Caki2 (cell line): ENCODE measurements around the gene BCAS1. TPM values are rescaled to one million over a fixed set of nuclear protein-coding genes. Genes with fewer than 3 reads are reported as not detected.

Source experiments
- DNase-seq: peaks from one replicate; pipeline ENCODE4 v3.0.0-alpha.2; 2015; ENCODE audit warnings: low read depth
- in situ Hi-C: cut with HindIII; loops from 2 replicates; pipeline ENCODE4 v1.10.0; 2016; ENCODE audit warnings: low sequenced_read_pairs, low pct_unique_long_range_greater_than_20kb, mixed read lengths
- total RNA-seq: library from RNA; depleted of rRNA; stranded (reverse); fragments of >200 nt; shearing (Covaris generic); gene quantifications from 2 replicates; pipeline ENCODE4 v1.2.3, GENCODE V29; 2014; ENCODE audit warnings: low replicate concordance

BCAS1 gene
- total RNA-seq, 1 experiment from 2014 or later, result not detected

DNA sequence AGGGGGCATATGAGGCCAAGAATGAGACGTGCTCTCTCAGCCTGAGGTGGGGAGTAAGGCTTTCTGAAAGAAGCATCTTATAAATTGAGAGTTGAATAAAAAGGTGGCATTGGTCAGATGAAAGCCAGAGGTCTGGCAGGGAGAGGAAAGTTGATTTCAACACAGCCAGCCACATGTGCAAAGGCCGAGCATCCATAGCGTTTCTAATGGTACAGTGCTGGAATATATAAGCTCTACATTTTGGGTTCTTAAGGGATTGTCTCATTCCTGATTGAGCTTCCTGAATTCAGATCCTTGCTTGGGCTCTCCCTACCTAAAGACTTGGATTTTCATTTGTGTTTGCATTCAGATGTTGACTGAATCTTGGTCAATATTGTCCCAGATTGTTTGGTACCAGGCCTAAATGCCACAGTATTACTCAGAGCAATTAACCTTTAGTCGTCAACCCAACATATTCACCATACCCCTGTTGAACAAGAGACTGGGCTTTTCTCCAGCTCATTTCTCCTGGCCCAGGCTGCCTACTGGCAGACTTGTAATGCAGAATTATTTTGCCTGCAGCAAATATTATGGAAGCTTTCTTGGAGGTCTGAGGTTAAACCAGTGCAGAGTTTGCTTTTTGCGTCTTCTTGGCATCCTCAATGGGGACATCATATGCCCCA is 14.5 kb upstream of the BCAS1 start:
- in situ Hi-C loops, result no loop called here
- DNase-seq, result no peak

DNA sequence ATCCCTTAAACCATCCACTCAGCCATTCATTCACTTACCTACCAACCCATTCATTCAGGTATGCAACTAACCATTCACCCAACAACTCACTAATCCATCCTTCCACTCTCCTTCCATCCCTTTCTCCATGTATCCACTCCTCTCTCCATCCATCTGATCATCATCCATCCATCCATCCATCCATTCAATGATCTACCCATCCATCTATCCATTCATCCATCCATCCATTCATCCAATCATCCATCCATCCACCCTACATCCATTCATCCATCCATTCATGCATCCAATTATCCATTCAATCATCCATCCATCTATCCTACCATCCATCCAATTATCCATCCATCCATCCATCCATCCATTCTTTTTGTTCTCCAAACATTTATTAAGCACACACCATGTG is 13.8 kb upstream of the BCAS1 start:
- in situ Hi-C loops, result no loop called here
- DNase-seq, result no peak

DNA sequence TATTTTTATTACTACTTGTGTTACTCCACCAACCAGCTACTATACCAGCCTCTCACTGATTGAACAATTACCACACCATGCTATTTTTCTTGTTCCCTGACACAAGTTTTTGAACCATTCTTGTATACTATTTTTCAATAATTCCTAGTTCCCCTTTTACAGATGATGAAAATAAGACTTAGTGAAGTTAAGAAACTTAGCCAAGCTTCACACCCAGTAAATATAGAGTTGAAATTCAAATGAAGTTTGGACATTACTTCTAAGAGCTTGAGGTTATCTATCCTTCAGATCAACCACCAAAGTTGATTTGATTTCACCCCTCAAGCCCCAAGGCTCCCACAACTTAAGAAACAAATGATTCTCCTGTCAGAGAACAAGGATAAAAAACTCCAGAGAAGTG is 13.1 kb upstream of the BCAS1 start:
- in situ Hi-C loops, result no loop called here
- no peak for DNase-seq

DNA sequence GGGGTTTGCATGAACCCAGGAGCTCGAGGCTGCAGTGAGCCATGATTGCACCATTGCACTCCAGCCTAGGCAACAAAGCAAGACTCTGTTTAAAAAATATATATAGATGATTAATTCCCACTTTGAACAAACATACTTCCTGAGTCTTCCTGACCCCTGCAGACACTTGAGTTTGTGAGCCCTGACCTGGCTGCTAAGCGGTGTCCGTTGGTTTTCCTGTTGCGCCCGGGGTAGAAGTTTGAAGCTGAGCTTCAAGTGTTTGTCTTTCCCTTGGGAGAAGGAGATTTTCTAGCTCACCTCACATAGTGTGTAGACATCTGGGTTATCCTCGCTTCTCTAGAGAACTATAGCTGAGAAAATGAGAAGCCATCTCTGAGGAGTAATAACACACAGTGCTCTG is 11.7 kb upstream of the BCAS1 start:
- in situ Hi-C loops, result no loop called here
- DNase-seq, result no peak

DNA sequence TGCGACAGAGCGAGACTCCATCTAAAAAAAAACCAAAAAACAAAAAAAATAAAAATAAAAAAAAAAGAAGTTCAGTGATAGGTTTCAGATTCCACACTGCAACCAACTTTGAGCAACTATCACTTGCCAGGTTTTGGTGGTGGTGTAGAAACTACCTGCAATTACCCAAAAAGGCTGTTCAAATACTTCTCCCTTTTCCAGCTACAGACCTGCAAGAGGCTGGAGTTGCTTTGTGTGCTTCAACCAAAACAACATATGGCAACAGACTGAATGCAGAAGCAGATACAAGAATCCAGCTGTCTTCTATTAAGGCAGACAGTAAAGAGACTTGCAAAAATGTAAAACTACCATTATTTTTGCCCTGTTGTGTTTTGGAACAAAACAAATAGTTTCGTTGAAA is 9.3 kb upstream of the BCAS1 start:
- in situ Hi-C loops, result no loop called here
- DNase-seq, result no peak

DNA sequence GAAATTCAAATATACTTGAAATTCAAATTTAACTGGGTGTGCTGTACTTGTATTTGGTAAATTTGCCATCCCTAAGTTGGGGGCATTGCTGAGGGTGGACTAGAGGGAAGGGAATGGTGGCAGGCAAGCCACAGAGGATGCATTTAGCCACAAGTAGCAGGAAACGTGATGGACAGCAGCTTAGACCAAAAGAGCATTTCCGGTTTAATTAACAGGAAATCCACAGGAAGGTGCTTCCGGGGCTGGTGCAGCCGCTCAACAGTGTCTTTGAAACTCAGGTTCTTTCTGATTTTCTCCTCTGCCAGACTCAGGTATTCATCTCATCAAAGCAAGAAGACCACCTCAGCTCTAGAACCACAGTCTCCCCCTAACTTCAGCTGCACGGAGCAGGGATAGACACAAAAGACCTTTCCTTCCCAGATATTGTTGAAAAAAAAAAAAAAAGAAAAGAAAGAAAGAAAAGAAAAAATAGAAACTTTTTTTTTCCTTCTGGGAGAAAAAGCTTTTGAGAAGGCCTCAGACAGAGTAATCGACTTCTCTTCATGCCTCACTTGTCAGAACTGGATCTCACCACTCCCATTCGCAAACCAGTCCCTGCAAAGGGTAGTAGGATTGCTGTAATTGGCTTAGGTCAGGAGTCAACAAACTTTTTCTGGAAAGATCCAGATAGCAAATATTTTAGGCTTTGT is 8.0 kb upstream of the BCAS1 start:
- in situ Hi-C loops, result no loop called here

DNA sequence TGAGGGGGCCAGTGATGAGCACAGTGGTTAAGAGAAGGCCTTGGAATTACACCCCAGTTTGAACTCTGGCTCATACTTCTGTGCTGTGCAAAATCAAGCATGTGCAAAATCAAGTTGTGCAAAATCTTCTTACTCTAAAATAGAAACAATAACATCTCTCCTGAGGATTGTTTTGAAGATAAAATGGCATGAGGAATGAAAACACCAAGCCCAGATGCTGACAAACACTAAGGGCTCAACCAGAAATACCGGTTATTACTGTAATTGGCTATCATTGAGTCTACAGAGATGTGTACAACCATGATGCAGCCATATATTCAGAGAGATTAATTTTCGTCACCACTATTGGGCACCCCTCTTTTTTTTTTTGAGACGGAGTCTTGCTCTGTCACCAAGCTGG is 5.9 kb upstream of the BCAS1 start:
- in situ Hi-C loops, result no loop called here
- no peak for DNase-seq

More for the DNA sequence above, 8.0 kb upstream of the BCAS1 start:
- DNase-seq, result no peak

DNA sequence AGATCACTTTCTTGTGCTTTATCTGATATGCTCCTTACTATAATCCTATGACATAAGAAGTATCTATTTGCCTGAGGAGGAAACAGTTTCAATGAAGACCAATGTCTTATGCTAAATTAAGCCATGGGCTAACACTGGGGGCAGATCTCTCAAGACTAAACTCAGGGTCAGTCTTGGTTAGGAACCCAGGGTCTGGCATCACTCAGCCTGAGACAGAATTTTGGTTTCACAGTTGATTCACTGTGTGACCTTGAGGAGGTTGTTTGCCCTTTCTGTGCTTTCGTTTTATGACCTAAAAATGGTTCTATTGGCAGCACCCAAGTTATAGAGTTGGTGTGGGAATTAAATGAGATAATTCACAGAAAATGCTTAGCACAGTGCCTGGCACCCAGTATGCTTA is 4.9 kb upstream of the BCAS1 start:
- DNase-seq, result no peak
- in situ Hi-C loops, result no loop called here

DNA sequence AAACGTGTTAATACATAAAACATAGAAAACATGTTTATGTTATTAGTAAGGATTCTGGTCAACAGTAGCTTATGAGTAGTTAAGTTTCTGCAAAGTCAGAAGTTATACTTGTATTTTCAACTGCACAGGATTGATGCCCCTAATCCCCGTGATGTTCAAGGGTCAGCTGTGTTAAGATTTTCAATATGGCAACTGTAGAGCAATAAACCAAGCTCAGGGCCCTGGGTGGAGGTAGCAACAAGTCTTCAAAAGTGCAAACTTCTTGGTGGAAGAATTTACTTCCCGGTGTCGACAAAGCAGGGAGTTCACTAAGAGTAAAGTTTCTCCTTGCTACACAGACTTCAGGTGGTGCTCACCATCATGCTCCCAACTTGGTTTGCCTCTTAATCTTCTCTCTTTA is 4.1 kb upstream of the BCAS1 start:
- DNase-seq, result no peak
- in situ Hi-C loops, result no loop called here

DNA sequence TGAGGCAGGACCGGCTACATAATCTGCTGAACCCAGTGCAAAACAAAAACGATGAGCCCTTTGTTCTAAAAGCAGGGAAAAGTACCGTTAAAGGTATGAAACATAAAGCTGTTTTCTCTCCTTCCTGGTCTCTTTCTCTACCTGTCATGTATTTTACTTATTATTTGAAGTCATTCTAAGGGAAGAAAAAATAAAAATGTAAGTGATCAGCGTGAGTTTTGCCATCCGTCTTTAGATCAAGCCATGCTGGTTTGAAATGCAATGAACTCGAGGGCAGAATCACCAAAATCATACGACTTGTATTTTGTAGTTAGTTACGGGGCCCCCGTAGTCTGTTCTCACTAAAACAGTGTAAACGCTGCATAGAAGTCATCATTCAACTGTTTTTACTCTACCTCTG is 2.9 kb upstream of the BCAS1 start:
- in situ Hi-C loops, result no loop called here
- DNase-seq, result no peak

DNA sequence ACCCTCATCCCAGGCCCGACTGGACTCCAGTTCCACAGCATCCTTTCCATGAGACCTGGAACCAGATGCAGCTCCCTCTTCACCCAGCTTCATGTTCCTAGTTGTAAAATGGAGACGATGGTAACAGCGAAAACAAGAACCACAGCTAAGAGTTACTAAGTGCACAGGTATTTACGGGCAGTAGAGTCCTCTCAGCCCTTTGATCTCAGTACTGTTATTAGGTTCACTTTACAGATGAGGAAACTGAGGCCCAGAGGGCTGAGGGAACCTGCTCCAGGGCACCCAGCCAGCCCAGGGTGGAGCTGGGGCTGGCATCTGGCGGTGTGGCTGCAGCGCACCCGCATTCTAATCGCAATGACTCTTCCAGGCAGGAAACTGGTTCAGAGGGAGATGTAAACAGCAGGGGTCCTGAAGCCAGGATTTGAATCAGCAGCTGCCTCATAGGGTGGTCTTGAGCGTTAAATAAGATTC is 858 bp downstream of the BCAS1 start:
- in situ Hi-C loops, result no loop called here
- no peak for DNase-seq

DNA sequence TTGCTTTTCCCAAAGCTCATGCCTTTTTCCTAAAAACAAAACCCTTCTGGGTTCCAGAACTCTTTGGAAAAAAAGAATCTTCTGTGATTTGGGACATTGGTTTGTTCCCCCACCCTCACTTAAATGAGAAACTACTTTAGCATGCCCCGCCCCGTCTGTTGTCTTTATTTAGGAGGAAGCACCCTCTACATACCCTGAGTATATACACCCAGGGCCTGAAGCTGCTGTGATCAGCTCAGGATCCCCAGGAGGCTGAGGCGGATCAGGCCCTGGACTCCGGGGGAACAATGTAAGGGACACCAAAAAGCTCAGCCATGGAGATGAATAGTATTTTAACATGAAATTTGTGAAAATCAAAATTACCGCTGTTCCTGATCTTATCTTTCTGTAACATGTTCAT is 1.4 kb downstream of the BCAS1 start:
- in situ Hi-C loops, result no loop called here
- no peak for DNase-seq

DNA sequence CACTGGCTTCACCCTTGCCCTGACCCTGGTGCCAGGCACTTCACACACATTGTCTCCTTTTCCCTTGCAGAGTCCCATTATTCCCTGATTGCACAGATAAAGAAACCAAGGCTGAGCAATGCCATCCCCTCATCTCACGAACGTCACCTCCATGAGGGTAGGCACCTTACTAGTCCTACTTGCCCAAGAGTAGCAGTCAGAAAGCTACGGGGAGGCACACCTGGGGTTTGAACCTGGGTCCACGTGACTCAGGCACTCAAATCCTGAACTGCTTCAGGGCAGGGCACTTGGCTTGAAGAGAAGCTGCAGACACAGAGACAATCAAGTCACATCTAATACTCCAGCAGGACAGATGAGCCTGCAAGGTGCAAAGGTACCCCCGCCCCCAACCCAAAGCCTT is 1.9 kb downstream of the BCAS1 start:
- in situ Hi-C loops, result no loop called here
- DNase-seq, result no peak

DNA sequence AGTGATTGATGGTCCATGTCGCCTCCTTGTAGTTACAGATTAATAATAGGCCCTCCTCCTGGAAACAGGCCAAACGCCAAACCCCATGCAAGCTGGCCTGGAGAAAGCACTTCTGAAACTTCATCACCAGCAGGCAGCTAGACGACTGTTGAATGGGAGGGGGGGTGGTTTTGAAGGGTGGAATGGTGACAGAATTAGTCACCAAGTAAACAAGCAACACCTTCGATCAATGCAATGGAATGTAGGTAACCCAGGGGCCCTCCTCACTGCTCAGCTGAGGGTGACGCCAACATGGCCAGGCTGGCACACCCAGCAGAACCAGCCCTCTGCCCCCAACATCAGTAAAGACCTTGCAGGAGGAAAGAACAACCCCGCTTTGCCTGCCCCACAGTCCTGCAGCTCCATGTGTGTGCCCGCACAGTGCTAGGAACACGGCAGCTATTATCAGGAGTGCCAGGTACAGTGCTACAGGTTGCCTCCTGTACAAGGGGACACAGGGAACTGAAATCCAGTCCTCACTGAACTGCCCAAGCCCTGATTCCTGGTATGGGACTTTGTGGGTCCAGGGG is 2.7 kb downstream of the BCAS1 start:
- in situ Hi-C loops, result no loop called here
- peak; percentile 100 for DNase-seq

DNA sequence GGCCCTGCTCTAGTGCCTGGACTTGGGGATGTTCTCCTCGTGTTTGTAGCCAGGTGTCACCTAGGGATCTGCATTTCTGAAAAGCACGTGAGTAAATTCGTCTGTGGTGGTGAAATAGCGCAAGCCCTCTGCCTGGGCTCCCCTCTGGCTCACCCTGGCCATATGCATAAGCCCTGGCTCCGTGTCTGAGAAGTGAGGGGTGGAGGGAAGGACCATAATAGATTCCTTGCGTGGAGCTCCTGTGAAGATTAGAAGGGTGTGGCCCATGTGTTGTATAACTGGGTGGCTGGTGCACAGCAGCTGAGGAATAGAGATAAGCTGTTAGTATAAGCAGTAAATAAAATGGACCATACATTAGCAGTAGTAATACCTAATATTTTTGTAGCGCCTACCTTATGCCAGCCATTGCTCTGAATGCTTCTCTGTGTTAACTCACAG is 4.8 kb downstream of the BCAS1 start:
- DNase-seq, result no peak
- in situ Hi-C loops, result no loop called here

DNA sequence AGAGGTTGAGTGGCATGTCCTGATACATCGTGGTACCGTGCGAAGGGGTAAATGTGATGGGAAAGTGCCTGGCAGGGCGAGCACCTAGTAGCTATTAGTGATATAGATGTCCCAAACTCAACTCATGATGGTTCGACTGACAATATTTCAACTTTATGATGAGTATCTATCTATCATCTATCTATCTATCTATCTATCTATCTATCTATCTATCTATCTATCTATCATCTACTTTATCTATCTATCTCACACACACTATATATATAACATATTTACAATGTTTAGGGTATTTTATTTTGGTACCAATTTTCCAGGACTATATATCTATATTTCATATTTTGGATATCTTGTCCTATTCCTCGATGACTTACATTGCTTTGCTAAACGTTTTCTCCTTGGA is 5.5 kb downstream of the BCAS1 start:
- in situ Hi-C loops, result no loop called here
- no peak for DNase-seq

DNA sequence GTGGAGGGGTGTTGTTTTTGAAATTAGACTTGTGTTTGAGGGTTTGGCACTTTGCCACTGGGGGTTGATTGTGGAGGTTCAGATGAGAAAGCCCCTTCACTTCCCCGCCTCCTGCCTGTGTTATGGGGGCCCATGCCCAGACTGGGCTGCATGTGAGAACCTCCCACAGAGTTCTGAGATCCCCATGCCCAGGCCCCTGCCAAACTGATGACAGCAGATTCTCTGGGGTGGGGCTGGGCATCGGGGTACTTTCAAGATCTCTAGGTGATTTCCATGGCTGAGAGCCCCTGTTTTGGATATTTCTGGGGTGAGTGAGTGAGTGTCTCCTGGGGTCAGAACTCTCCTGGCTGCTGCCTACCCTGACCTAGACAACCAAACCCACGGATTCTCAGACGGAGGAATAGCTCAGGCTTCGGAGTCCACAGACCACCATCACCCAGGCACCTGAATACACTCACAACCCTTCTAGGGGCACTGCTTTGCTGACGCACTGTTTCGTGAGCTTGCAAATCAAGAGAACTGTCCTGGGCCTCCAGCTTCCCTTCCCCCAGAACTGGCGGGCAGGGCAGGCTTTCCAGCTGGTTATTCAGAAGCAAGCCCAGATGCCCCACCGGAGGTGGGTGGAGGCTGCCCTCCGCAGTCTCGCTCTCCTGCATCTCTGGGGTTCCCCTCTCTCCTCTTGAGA is 6.3 kb downstream of the BCAS1 start:
- in situ Hi-C loops, result no loop called here
- no peak for DNase-seq

DNA sequence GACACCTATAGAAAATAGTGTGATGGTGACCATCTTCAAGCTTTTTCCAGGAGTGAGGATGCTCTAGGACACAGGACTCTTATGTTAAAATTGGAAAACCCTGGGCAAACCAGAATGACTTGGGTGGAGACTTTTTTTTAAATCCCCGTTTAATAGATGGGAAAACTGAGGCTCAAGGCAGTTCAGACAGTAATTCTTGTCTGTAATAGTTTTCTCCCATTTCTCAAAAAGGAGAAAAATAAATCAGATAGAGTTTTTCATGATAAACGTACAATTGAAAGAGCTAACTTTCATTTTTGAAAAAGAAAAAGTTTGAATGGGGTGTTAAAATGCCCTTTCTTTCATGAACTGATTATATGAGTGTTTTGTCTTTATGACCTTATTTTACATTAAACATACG is 6.8 kb downstream of the BCAS1 start:
- DNase-seq, result no peak
- in situ Hi-C loops, result no loop called here

DNA sequence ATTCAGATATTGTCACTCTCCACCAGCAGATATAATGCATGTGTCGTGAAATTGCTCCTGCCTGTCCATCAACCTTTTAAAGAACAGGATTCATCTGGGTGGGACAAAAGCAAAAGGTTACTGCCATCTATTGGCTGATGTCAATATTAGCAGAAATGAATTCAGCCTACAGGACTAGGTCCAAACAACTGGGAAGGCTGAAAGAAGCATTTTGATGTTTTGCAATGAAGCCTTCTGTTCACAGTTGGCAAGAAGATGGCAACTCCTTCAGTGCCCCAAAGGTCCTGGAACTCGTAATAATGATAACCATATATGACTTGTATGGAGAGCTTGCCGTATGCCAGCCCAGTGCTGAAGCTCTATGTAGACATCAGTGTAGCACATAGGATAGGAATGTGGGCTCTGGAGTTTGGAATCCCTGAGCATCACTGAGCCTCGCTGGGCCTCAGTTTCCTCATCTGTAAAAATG is 7.5 kb downstream of the BCAS1 start:
- peak; percentile 59 for DNase-seq
- in situ Hi-C loops, result no loop called here
